GM03348 (cell line): ENCODE measurements around the gene PTPRF.
A peak's percentile ranks its signal among the peaks of the same experiment; 100 is the strongest.
"Not testable (repeated sequence)": the region's sequence is repeated elsewhere in the genome, so short reads cannot be mapped to it uniquely, and the experiment has no call there.

Experiments
- DNase-seq: peaks from one replicate; pipeline ENCODE4 v3.0.0; 2012; ENCODE audit warnings: low spot score

PTPRF gene

GRCh38 chr1:43634721-43635120 is 104.0 kb downstream of the PTPRF start:
- DNase-seq: no peak

GRCh38 chr1:43636006-43636641 is 105.4 kb downstream of the PTPRF start:
- DNase-seq: no peak

- DNase-seq: no peak
Observed at GRCh38 chr1:43637267-43637666, 106.6 kb downstream of the PTPRF start.

- DNase-seq: not testable (repeated sequence)
Observed at GRCh38 chr1:43638381-43638780, 107.7 kb downstream of the PTPRF start.

- DNase-seq: no peak
Observed at GRCh38 chr1:43639976-43640794, 109.5 kb downstream of the PTPRF start.

GRCh38 chr1:43644558-43644957 is 113.9 kb downstream of the PTPRF start:
- DNase-seq: no peak

- DNase-seq: no peak
Observed at GRCh38 chr1:43645461-43645860, 114.8 kb downstream of the PTPRF start.

- DNase-seq: not testable (repeated sequence)
Observed at GRCh38 chr1:43647331-43647730, 116.6 kb downstream of the PTPRF start.

- DNase-seq: peak; percentile 37
Observed at GRCh38 chr1:43648221-43648847, 117.7 kb downstream of the PTPRF start.

- DNase-seq: no peak
Observed at GRCh38 chr1:43648876-43649477, 118.3 kb downstream of the PTPRF start.

GRCh38 chr1:43650310-43651085 is 119.8 kb downstream of the PTPRF start:
- DNase-seq: peak; percentile 100

GRCh38 chr1:43651188-43651587 is 120.5 kb downstream of the PTPRF start:
- no peak for DNase-seq

GRCh38 chr1:43651902-43652301 is 121.2 kb downstream of the PTPRF start:
- DNase-seq: no peak

- DNase-seq: peak; percentile 50
Observed at GRCh38 chr1:43653339-43653738, 122.7 kb downstream of the PTPRF start.

GRCh38 chr1:43653893-43654292 is 123.2 kb downstream of the PTPRF start:
- no peak for DNase-seq

GRCh38 chr1:43655953-43656352 is 125.3 kb downstream of the PTPRF start:
- DNase-seq: no peak

GRCh38 chr1:43659212-43660166 is 128.8 kb downstream of the PTPRF start:
- no peak for DNase-seq

GRCh38 chr1:43660355-43660754 is 129.7 kb downstream of the PTPRF start:
- no peak for DNase-seq

- no peak for DNase-seq
Observed at GRCh38 chr1:43664369-43664768, 133.7 kb downstream of the PTPRF start.

GRCh38 chr1:43666608-43667007 is 135.9 kb downstream of the PTPRF start:
- no peak for DNase-seq

- peak; percentile 41 for DNase-seq
Observed at GRCh38 chr1:43668956-43669355, 138.3 kb downstream of the PTPRF start.
